B cell (primary cell): Measurements from ENCODE around the gene ERGIC1.

Source experiments
- EZH2 ChIP-seq: IDR thresholded peaks from 2 replicates; pipeline ENCODE4 v1.6.1; 2012; ENCODE audit warnings: borderline replicate concordance, low read depth, mild to moderate bottlenecking, moderate library complexity, low read length; ENCODE audit not compliant: insufficient read depth, poor library complexity, severe bottlenecking
- TF ChIP-seq, protein P1 (sequence below): fragments of 200-600 bp; IDR thresholded peaks from one replicate; pipeline ENCODE4 v1.8.0; 2022; ENCODE audit warnings: antibody characterized with exemption, mild to moderate bottlenecking

GRCh38 chr5:172956228-172956627 is 122.2 kb downstream of the ERGIC1 start:
- TF ChIP-seq, protein P1, sequence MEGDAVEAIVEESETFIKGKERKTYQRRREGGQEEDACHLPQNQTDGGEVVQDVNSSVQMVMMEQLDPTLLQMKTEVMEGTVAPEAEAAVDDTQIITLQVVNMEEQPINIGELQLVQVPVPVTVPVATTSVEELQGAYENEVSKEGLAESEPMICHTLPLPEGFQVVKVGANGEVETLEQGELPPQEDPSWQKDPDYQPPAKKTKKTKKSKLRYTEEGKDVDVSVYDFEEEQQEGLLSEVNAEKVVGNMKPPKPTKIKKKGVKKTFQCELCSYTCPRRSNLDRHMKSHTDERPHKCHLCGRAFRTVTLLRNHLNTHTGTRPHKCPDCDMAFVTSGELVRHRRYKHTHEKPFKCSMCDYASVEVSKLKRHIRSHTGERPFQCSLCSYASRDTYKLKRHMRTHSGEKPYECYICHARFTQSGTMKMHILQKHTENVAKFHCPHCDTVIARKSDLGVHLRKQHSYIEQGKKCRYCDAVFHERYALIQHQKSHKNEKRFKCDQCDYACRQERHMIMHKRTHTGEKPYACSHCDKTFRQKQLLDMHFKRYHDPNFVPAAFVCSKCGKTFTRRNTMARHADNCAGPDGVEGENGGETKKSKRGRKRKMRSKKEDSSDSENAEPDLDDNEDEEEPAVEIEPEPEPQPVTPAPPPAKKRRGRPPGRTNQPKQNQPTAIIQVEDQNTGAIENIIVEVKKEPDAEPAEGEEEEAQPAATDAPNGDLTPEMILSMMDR = no peak
- TF ChIP-seq EZH2 = no peak
